ENCODE data around the gene ARID3B.
"Not testable (repeated sequence)": the region's sequence is repeated elsewhere in the genome, so short reads cannot be mapped to it uniquely, and the experiment has no call there.

The ARID3B gene

GRCh38 chr15:74540761-74541493 lies at the start of gene ARID3B:
TSS of gene ARID3B (plus strand) at chr15:74541220. CDS start at chr15:74543937, 2,717 bp downstream.
- peak; percentile 96 to 97 for DNase-seq

GRCh38 chr15:74496648-74497047 lies 44.4 kb upstream of the ARID3B start:
- DNase-seq = no peak

GRCh38 chr15:74497584-74497983 lies 43.4 kb upstream of the ARID3B start:
- no peak for DNase-seq

- DNase-seq = no peak
Measured at GRCh38 chr15:74499366-74499765, 41.7 kb upstream of the ARID3B start.

- no peak for DNase-seq
Measured at GRCh38 chr15:74500401-74500800, 40.6 kb upstream of the ARID3B start.

- no peak for DNase-seq
Measured at GRCh38 chr15:74502301-74502700, 38.7 kb upstream of the ARID3B start.

GRCh38 chr15:74504418-74504817 lies 36.6 kb upstream of the ARID3B start:
- no peak for DNase-seq

GRCh38 chr15:74504836-74505235 lies 36.2 kb upstream of the ARID3B start:
- DNase-seq = no peak

- DNase-seq = no peak
Measured at GRCh38 chr15:74505837-74506514, 35.0 kb upstream of the ARID3B start.

GRCh38 chr15:74506515-74506840 lies 34.5 kb upstream of the ARID3B start:
- no peak for DNase-seq

GRCh38 chr15:74511583-74511982 lies 29.4 kb upstream of the ARID3B start:
- peak; percentile 5 to 22 for DNase-seq

GRCh38 chr15:74514059-74514458 lies 27.0 kb upstream of the ARID3B start:
- DNase-seq = not testable (repeated sequence)

- no peak for DNase-seq
Measured at GRCh38 chr15:74517096-74517495, 23.9 kb upstream of the ARID3B start.

GRCh38 chr15:74519311-74519710 lies 21.7 kb upstream of the ARID3B start:
- DNase-seq = no peak

GRCh38 chr15:74520407-74520806 lies 20.6 kb upstream of the ARID3B start:
- DNase-seq = no peak

GRCh38 chr15:74523982-74524381 lies 17.0 kb upstream of the ARID3B start:
- DNase-seq = no peak

GRCh38 chr15:74525309-74525708 lies 15.7 kb upstream of the ARID3B start:
- DNase-seq = no peak

- no peak for DNase-seq
Measured at GRCh38 chr15:74525945-74526344, 15.1 kb upstream of the ARID3B start.

- no peak for DNase-seq
Measured at GRCh38 chr15:74528876-74529275, 12.1 kb upstream of the ARID3B start.

GRCh38 chr15:74529921-74530320 lies 11.1 kb upstream of the ARID3B start:
- no peak for DNase-seq

GRCh38 chr15:74530771-74531143 lies 10.3 kb upstream of the ARID3B start:
- DNase-seq = no peak

- DNase-seq = no peak
Measured at GRCh38 chr15:74531144-74531811, 9.7 kb upstream of the ARID3B start.

GRCh38 chr15:74535388-74536084 lies 5.5 kb upstream of the ARID3B start:
- no peak for DNase-seq

GRCh38 chr15:74537736-74538135 lies 3.3 kb upstream of the ARID3B start:
- DNase-seq = no peak
